ENCODE data around the gene TSHZ1.

GRCh38 chr18:75279381-75279780 lies 68.8 kb downstream of the TSHZ1 start:
- TF ChIP-seq CTCF (IDR thresholded peaks at IDR 0.05 in 8 of 11, conservative IDR thresholded peaks at IDR 0.05 in 3 of 11) (no peak), POLR2A (IDR thresholded peaks at IDR 0.05) (no peak), POLR2AphosphoS5 (IDR thresholded peaks at IDR 0.05) (no peak)

Data from spleen (tissue), 7 donors.